Measurements from ENCODE around the gene PCSK1.
A peak's percentile ranks its signal among the peaks of the same experiment; 100 is the strongest.

Gene PCSK1

DNA sequence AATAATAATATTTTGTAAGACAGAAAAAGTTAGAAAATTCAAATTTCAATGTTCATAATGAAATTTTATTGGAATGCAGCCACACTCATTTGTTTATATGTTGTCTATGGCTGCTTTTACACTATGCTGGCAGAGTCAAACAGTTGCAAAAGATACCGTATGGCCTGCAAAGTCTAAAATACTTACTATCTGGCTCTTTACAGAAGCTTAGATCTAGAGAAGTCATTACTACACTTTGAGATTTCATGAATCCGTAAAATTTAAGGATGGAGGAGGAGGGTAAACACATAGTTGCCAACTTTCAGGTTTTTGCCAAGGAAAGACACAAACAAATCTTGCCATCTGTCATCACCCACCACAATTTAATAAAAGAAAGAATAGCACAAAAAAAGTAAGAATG, 25.1 kb upstream of the PCSK1 start:
- H3K27me3 ChIP-seq (ENCODE audit: control insufficient read depth, insufficient read depth, low read length), result no peaks in the 10 kb centered on the region
- no peak overlapping the region for H3K27ac ChIP-seq (ENCODE audit: low read depth, low read length)
- no peak overlapping the region for H3K4me3 ChIP-seq (ENCODE audit: low read depth, low read length)
- no peaks in the 10 kb centered on the region for H3K36me3 ChIP-seq (ENCODE audit: control insufficient read depth, insufficient read depth, low read length)
- no peaks in the 10 kb centered on the region for H3K9me3 ChIP-seq (ENCODE audit: control insufficient read depth, insufficient read depth, low read length)
- no peaks in the 10 kb centered on the region for H3K4me1 ChIP-seq (ENCODE audit: control insufficient read depth, insufficient read depth, low read length)
- H3K9ac ChIP-seq (ENCODE audit: low read depth, low read length), result no peak overlapping the region

DNA sequence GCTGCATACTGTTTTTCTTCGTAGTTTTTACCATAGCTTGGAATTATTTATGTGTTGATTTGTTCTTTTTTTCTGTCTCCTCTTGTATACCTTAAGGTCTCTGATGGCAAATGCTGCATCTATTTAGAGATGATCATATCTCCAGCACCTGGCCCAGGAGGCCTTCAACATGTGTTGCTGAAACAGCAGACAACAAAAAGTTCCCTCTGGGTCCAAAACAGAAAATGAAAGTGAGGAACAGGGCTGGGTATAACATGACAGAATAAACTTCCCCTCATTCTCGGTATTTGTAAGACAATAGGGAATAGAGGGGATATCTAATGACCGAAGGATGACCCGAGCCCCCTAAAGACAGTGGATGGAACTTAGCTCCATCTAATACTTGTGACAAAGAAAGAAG, 22.7 kb upstream of the PCSK1 start:
- Histone ChIP-seq H3K36me3 (ENCODE audit: control insufficient read depth, insufficient read depth, low read length) (no peaks in the 10 kb centered on the region), H3K4me1 (ENCODE audit: control insufficient read depth, insufficient read depth, low read length) (no peaks in the 10 kb centered on the region), H3K4me3 (ENCODE audit: low read depth, low read length) (no peak overlapping the region), H3K27ac (ENCODE audit: low read depth, low read length) (no peak overlapping the region), H3K27me3 (ENCODE audit: control insufficient read depth, insufficient read depth, low read length) (no peaks in the 10 kb centered on the region), H3K9ac (ENCODE audit: low read depth, low read length) (no peak overlapping the region), H3K9me3 (ENCODE audit: control insufficient read depth, insufficient read depth, low read length) (no peaks in the 10 kb centered on the region)

DNA sequence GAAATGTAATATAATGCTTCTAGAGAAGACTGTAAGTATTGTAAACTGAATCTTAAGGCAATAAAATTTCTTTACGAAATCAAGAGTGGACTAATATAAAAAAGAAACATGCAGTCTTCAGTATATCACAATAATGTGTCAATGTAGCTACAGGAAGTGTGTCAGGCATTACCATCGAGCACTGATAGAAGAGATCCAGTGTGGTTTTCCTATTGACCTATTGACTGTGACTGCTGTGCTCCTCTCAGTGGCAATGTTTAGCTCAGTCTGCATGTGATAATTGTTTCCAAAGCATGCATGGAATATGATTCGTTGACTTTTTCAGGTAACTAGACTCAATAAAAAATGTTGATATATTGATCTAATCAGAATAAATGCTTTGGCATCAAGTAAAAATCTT, 20.3 kb upstream of the PCSK1 start:
- H3K4me3 ChIP-seq (ENCODE audit: low read depth, low read length), result no peak overlapping the region

DNA sequence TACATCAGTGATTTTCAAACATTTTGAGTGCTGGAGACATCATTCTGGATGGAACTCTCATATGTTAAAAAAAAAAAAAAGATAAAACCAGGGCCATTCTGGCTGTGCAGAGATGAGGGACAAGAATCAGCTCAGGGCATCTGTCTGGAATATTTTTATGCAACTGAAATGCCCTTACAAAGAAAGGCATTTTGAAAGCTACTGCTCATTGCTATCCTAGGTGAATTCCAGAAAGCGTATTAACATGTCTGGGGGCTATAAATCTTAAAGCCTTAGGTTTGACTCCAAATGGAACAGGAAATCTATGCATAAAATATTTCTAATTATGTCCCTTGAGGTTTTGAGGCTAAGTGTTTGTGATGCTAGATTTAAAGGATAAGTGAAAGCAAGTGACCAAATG, 14.9 kb upstream of the PCSK1 start:
- Histone ChIP-seq H3K27me3 (ENCODE audit: control insufficient read depth, insufficient read depth, low read length) (no peaks in the 10 kb centered on the region), H3K4me1 (ENCODE audit: control insufficient read depth, insufficient read depth, low read length) (peaks cover 8% of the 10 kb centered on the region), H3K9me3 (ENCODE audit: control insufficient read depth, insufficient read depth, low read length) (no peaks in the 10 kb centered on the region), H3K27ac (ENCODE audit: low read depth, low read length) (no peak overlapping the region), H3K36me3 (ENCODE audit: control insufficient read depth, insufficient read depth, low read length) (no peaks in the 10 kb centered on the region), H3K4me3 (ENCODE audit: low read depth, low read length) (no peak overlapping the region), H3K9ac (ENCODE audit: low read depth, low read length) (no peak overlapping the region)

More for the DNA sequence above, 20.3 kb upstream of the PCSK1 start:
- Histone ChIP-seq H3K27me3 (ENCODE audit: control insufficient read depth, insufficient read depth, low read length) (no peaks in the 10 kb centered on the region), H3K27ac (ENCODE audit: low read depth, low read length) (no peak overlapping the region), H3K9ac (ENCODE audit: low read depth, low read length) (no peak overlapping the region), H3K36me3 (ENCODE audit: control insufficient read depth, insufficient read depth, low read length) (no peaks in the 10 kb centered on the region), H3K9me3 (ENCODE audit: control insufficient read depth, insufficient read depth, low read length) (no peaks in the 10 kb centered on the region), H3K4me1 (ENCODE audit: control insufficient read depth, insufficient read depth, low read length) (no peaks in the 10 kb centered on the region)

DNA sequence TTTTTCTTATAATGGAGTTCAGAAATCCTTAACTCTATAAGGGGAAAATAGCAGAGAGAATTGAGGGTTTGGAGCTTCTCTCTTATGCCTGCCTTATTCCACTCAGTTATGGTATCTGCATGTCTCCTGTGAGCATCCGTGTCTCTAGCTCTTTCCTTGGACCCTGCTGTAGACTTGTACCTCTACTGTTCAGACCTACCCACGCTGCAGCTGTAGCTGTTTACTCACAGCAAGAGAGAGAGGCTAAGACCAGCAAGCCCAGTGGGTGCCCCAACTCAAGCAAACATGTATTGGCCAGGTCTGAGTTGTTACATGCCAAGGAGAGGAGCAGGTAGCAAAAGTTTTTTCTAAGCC, 7.1 kb upstream of the PCSK1 start:
- H3K9me3 ChIP-seq (ENCODE audit: control insufficient read depth, insufficient read depth, low read length), result no peaks in the 10 kb centered on the region
- H3K4me3 ChIP-seq (ENCODE audit: low read depth, low read length), result no peak overlapping the region
- no peak overlapping the region for H3K9ac ChIP-seq (ENCODE audit: low read depth, low read length)
- no peak overlapping the region for H3K27ac ChIP-seq (ENCODE audit: low read depth, low read length)
- no peaks in the 10 kb centered on the region for H3K36me3 ChIP-seq (ENCODE audit: control insufficient read depth, insufficient read depth, low read length)
- H3K4me1 ChIP-seq (ENCODE audit: control insufficient read depth, insufficient read depth, low read length), result peaks cover 14% of the 10 kb centered on the region; the same call in 1 of the 2 replicates
- peaks cover 9% of the 10 kb centered on the region for H3K27me3 ChIP-seq (ENCODE audit: control insufficient read depth, insufficient read depth, low read length)

DNA sequence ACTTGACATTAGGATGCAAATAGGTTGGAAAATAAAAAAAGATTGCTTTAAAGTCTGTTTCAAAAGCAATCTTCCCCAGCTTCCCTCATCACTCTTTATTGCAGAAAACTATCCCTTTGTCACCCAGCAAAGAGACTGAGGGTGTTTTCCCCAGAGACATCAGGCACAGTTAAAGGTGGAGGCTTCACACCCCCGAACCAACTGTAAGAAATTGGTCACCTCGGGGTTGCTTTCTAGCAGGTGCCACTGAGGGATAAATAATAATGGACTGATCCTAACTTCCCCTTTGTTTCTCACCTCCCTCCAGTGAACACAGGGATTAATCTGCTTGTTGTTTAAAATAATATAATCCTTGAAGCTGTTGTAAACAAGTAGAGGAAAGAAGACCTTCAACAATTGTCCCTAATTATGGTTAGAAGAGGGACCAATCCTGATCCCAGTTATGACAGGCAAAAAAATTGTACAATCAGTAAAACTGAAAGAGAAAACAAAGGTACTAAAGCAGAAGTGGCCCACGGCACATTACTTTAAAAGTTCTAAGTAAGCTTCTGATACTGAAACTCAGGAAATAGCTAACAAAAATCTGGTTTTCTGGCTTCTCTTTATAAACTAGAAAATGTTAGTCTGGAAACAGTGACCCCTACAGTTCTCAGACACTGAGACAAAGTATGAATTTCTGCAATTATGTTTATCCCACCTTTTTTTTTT, 6.6 kb upstream of the PCSK1 start:
- Histone ChIP-seq H3K4me3 (ENCODE audit: low read depth, low read length) (no peak overlapping the region), H3K27me3 (ENCODE audit: control insufficient read depth, insufficient read depth, low read length) (peaks cover 14% of the 10 kb centered on the region), H3K36me3 (ENCODE audit: control insufficient read depth, insufficient read depth, low read length) (no peaks in the 10 kb centered on the region), H3K9me3 (ENCODE audit: control insufficient read depth, insufficient read depth, low read length) (no peaks in the 10 kb centered on the region), H3K4me1 (ENCODE audit: control insufficient read depth, insufficient read depth, low read length) (peaks cover 18% of the 10 kb centered on the region), H3K9ac (ENCODE audit: low read depth, low read length) (no peak overlapping the region), H3K27ac (ENCODE audit: low read depth, low read length) (no peak overlapping the region)

DNA sequence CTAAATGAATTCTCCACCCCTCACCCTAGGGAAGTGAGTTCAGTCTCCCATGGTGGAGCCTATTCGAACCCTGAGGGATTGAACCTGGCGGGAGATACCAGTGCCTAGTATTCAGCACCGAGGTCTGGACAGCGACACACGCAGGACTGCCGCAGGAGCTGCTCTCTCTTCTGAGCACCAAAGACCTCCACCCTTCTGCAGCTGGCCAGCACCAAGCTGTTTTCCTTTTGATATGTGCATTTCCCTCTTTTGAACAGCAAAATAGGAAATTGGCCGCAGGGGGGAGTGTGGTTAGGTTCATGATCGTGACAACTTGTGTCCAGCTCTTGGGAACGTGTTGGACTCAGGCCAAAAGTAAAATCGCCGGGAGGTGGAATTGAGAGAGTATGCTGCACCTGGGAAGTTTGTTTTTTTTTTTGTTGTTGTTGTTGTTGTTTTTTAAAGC, 1.2 kb upstream of the PCSK1 start:
- Histone ChIP-seq H3K4me1 (ENCODE audit: control insufficient read depth, insufficient read depth, low read length) (peaks cover 25% of the 10 kb centered on the region), H3K9me3 (ENCODE audit: control insufficient read depth, insufficient read depth, low read length) (no peaks in the 10 kb centered on the region), H3K9ac (ENCODE audit: low read depth, low read length) (no peak overlapping the region), H3K4me3 (ENCODE audit: low read depth, low read length) (peak overlapping the region; percentile 56), H3K27ac (ENCODE audit: low read depth, low read length) (no peak overlapping the region), H3K27me3 (ENCODE audit: control insufficient read depth, insufficient read depth, low read length) (peaks cover 62% of the 10 kb centered on the region), H3K36me3 (ENCODE audit: control insufficient read depth, insufficient read depth, low read length) (no peaks in the 10 kb centered on the region)

DNA sequence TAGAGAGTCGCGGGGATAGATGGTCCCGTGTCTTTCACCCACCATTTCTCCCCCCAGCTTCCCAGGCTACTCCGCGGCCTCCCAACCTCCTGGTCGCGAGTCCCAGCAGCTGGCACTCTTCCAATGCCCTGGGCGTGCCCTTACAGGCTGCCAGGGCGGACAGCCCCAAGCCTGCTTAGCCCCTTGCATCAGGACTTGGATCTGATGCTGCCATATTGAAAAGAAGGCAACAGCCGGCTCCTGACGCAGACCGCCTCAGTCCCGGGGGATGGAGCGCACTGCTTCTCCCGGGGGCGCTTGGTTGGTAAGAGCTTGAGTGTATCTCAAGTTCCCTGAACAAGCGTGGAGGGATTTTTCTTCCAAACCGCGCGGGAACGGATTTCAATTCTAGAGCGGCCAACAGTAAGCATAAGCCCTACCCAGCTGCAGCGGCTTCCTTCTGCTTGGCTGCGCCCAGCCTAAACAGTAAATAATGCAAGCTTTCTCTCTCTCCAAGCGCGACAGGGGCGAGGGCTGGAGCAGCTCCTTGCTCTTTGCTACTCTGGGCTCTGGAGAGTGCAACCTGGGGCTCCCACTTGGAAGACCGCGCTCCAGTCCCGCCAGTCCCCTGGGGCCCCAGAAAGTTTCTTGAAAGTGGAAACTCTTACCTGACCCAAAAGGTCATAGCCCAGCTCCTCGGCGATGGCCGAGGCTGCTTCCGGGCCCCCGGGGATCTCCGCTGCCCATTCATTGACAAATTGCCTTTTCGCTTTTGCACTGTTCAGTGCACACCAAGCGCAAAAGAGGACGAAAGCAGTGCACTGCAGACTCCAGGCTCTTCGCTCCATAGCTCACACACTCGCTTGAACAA, 607 bp downstream of the PCSK1 start:
- Histone ChIP-seq H3K9me3 (ENCODE audit: control insufficient read depth, insufficient read depth, low read length) (no peaks in the 10 kb centered on the region), H3K4me3 (ENCODE audit: low read depth, low read length) (peak overlapping the region; percentile 81), H3K27me3 (ENCODE audit: control insufficient read depth, insufficient read depth, low read length) (peaks cover 62% of the 10 kb centered on the region)

DNA sequence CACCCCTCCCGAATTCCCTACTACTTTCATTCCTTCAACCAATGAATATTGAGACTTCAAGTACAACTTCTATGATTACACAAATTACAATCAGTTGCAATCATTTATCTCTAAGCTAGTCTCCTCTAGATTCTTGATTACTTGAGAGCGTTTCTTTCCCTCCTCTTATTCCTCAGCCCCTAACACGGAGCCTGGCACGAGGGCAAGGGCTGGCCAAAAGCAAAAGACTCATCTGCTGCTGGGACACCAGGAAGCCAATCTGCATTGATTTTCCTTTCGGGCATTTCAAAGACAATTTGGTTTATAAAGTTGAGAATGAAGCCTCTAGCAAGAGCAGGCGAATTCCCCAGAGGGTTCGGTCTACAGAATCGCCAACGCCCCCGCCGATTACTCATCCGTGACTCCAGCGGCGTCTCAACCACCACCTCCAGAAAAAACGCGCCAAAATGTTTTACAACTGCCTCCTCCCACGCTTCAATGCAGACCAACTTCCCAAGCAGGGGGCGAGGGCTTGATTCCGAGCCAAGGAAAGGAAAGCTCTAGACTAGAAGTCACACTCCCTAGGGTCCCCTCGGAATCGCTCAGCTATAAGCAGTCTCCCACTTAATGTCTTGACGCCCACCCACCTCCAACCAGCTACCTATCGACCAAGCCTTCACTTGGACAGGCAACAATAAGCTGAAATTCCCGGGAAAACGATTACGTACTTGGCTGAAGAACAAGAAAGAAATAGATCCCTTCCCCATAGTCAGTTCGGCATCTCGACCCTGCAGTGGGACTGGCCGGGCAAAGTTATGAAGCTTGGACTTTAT, 1.5 kb downstream of the PCSK1 start:
- peak overlapping the region; percentile 81 for H3K4me3 ChIP-seq (ENCODE audit: low read depth, low read length)
- peaks cover 18% of the 10 kb centered on the region for H3K4me1 ChIP-seq (ENCODE audit: control insufficient read depth, insufficient read depth, low read length)
- H3K27ac ChIP-seq (ENCODE audit: low read depth, low read length), result peak overlapping the region; percentile 56
- H3K9me3 ChIP-seq (ENCODE audit: control insufficient read depth, insufficient read depth, low read length), result no peaks in the 10 kb centered on the region
- H3K36me3 ChIP-seq (ENCODE audit: control insufficient read depth, insufficient read depth, low read length), result no peaks in the 10 kb centered on the region
- no peak overlapping the region for H3K9ac ChIP-seq (ENCODE audit: low read depth, low read length)
- H3K27me3 ChIP-seq (ENCODE audit: control insufficient read depth, insufficient read depth, low read length), result peaks cover 62% of the 10 kb centered on the region

More for the DNA sequence above, 607 bp downstream of the PCSK1 start:
- Histone ChIP-seq H3K4me1 (ENCODE audit: control insufficient read depth, insufficient read depth, low read length) (peaks cover 20% of the 10 kb centered on the region), H3K27ac (ENCODE audit: low read depth, low read length) (peak overlapping the region; percentile 56), H3K36me3 (ENCODE audit: control insufficient read depth, insufficient read depth, low read length) (no peaks in the 10 kb centered on the region), H3K9ac (ENCODE audit: low read depth, low read length) (peak overlapping the region; percentile 38; the same call in 1 of the 2 replicates)

DNA sequence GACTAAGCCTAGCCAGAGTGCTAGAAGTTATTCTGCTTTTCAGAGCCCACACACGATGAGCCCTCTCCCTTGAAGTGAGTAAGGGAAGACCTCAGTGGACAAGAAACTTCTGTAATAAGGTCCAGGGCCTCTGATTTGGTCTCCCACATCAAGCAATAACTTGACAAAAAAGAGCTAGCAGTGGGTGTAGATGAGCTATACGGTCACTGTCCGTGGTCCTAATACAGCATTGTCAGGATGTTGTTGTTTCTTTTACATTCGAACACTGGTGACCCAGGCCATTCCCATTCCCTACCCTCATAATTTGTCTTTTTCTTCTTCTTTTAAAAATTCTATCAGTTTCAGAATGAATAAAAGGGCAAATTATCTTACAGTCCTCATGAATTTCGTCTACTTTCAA, 5.2 kb downstream of the PCSK1 start:
- H3K27me3 ChIP-seq (ENCODE audit: control insufficient read depth, insufficient read depth, low read length), result peaks cover 30% of the 10 kb centered on the region
- no peak overlapping the region for H3K9ac ChIP-seq (ENCODE audit: low read depth, low read length)
- H3K9me3 ChIP-seq (ENCODE audit: control insufficient read depth, insufficient read depth, low read length), result no peaks in the 10 kb centered on the region
- no peaks in the 10 kb centered on the region for H3K36me3 ChIP-seq (ENCODE audit: control insufficient read depth, insufficient read depth, low read length)
- H3K27ac ChIP-seq (ENCODE audit: low read depth, low read length), result no peak overlapping the region
- no peak overlapping the region for H3K4me3 ChIP-seq (ENCODE audit: low read depth, low read length)
- peaks cover 4% of the 10 kb centered on the region; the same call in 1 of the 2 replicates for H3K4me1 ChIP-seq (ENCODE audit: control insufficient read depth, insufficient read depth, low read length)

All from HUES48 (cell line).